K562 (cell line): ENCODE data around the gene TAL1. TPM values are rescaled to one million over a fixed set of nuclear protein-coding genes. Genes with fewer than 3 reads are reported as not detected.

Experiments used
- BRF2 ChIP-seq: IDR thresholded peaks from 3 replicates; pipeline ENCODE4 v1.6.1; 2011; ENCODE audit warnings: borderline replicate concordance, mild to moderate bottlenecking; ENCODE audit not compliant: insufficient read length, insufficient read depth
- CBX3 ChIP-seq, 2 experiments: IDR thresholded peaks; 1 replicate in 1 of 2; 2 replicates in 1 of 2; pipeline ENCODE4 v1.6.1; 2012; ENCODE audit warnings: inconsistent platforms in 2 of 2, low read length in 2 of 2, borderline replicate concordance in 1 of 2, control low read depth in 1 of 2
- CCNT2 ChIP-seq: IDR thresholded peaks from 2 replicates; pipeline ENCODE4 v1.6.1; 2011; ENCODE audit warnings: borderline replicate concordance, low read depth, mild to moderate bottlenecking, moderate library complexity, mixed read lengths, low read length; ENCODE audit not compliant: insufficient read length; ENCODE audit errors: extremely low read depth
- DLX4 ChIP-seq: fragments of 250-450 bp; sonication (Bioruptor Pico); IDR thresholded peaks from 2 replicates; pipeline ENCODE4 v1.6.1; 2021; ENCODE audit warnings: mild to moderate bottlenecking
- FOXM1 ChIP-seq, 2 experiments: fragments of 450-650 bp in 1 of 2; sonication (generic) in 1 of 2; formaldehyde crosslinking in 1 of 2; IDR thresholded peaks; 2 replicates each; pipeline versions ENCODE4 v1.6.1 to v1.9.0; 2017 to 2022; ENCODE audit warnings: low read depth in 2 of 2, mild to moderate bottlenecking in 2 of 2, missing genetic modification reagents in 1 of 2, moderate library complexity in 1 of 2
- ILF3 ChIP-seq: fragments of 450-650 bp; IDR thresholded peaks from 2 replicates; pipeline ENCODE4 v1.6.1; 2018; ENCODE audit warnings: antibody characterized with exemption, mild to moderate bottlenecking, moderate library complexity, borderline replicate concordance
- IRF1 ChIP-seq: sonication (generic); formaldehyde crosslinking; IDR thresholded peaks from 2 replicates; pipeline ENCODE4 v1.8.0; 2022; ENCODE audit warnings: missing genetic modification reagents, mild to moderate bottlenecking, borderline replicate concordance
- KLF16 ChIP-seq: IDR thresholded peaks from 2 replicates; pipeline ENCODE4 v1.6.1; 2016; ENCODE audit warnings: antibody characterized with exemption
- MECOM ChIP-seq: fragments of 250-450 bp; sonication (Bioruptor Pico); IDR thresholded peaks from 2 replicates; pipeline ENCODE4 v1.8.0; 2022; ENCODE audit warnings: inconsistent platforms
- MEIS2 ChIP-seq: fragments of 450-650 bp; IDR thresholded peaks from 2 replicates; pipeline ENCODE4 v1.6.1; 2014; ENCODE audit warnings: mild to moderate bottlenecking; ENCODE audit not compliant: partially characterized antibody
- MIER1 ChIP-seq: fragments of 450-650 bp; IDR thresholded peaks from 2 replicates; pipeline ENCODE4 v1.6.1; 2016; ENCODE audit warnings: antibody characterized with exemption, mild to moderate bottlenecking, low read depth
- NFRKB ChIP-seq: fragments of 450-650 bp; IDR thresholded peaks from 2 replicates; pipeline ENCODE4 v1.6.1; 2016; ENCODE audit warnings: low read depth
- NR4A1 ChIP-seq, 2 experiments: fragments of 250-450 bp in 1 of 2; fragments of 450-650 bp in 1 of 2; sonication (Bioruptor Pico) in 1 of 2; IDR thresholded peaks; 2 replicates each; pipeline versions ENCODE4 v1.4.0 to v1.6.1; 2016 to 2020; ENCODE audit warnings: mild to moderate bottlenecking in 2 of 2, missing compliant biosample characterization in 1 of 2, missing genetic modification characterization in 1 of 2, moderate library complexity in 1 of 2
- RHOXF2B ChIP-seq: fragments of 250-450 bp; sonication (Bioruptor Pico); conservative IDR thresholded peaks from 2 replicates; pipeline ENCODE4 v1.5.1; 2021
- SIX5 ChIP-seq, 2 experiments: IDR thresholded peaks; 2 replicates each; pipeline ENCODE4 v1.6.1; 2011; ENCODE audit warnings: low read length in 2 of 2, borderline replicate concordance in 1 of 2, low read depth in 1 of 2, mild to moderate bottlenecking in 1 of 2, moderate library complexity in 1 of 2; ENCODE audit not compliant: insufficient read depth in 1 of 2
- SMARCB1 ChIP-seq: IDR thresholded peaks from 2 replicates; pipeline ENCODE4 v1.6.1; 2011; ENCODE audit warnings: improper control_type of control experiment, low read depth; ENCODE audit not compliant: insufficient read length
- TGIF2 ChIP-seq: sonication (generic); formaldehyde crosslinking; IDR thresholded peaks from 2 replicates; pipeline ENCODE4 v1.8.1; 2022; ENCODE audit warnings: mild to moderate bottlenecking, missing genetic modification reagents, moderate library complexity
- XRCC3 ChIP-seq: fragments of 450-650 bp; IDR thresholded peaks from 2 replicates; pipeline ENCODE4 v1.6.1; 2017; ENCODE audit warnings: mild to moderate bottlenecking, moderate library complexity
- ZBED1 ChIP-seq: IDR thresholded peaks from 2 replicates; pipeline ENCODE4 v1.6.1; 2014
- ZNF280A ChIP-seq: fragments of 450-650 bp; IDR thresholded peaks from 2 replicates; pipeline ENCODE4 v1.6.1; 2018; ENCODE audit warnings: mild to moderate bottlenecking, low read depth; ENCODE audit not compliant: partially characterized antibody
- ZNF445 ChIP-seq: fragments of 250-450 bp; sonication (Bioruptor Pico); IDR thresholded peaks from 2 replicates; pipeline ENCODE4 v1.4.0; 2020; ENCODE audit warnings: low read depth, mild to moderate bottlenecking, moderate library complexity
- polyA plus RNA-seq, 8 experiments: library from polyadenylated mRNA; depleted of rRNA in 4 of 8; stranded (reverse) in 5 of 8; unstranded in 3 of 8; fragments of >200 nt; fragmentation: Nextera tagmentation in 2 of 8; fragmentation: Illumina TruSeq in 1 of 8; extraction: Ambion mirVana in 2 of 8; extraction: Trizol in 1 of 8; gene quantifications; 2 replicates each; pipeline versions ENCODE4 v1.2.1 to v1.2.3, GENCODE V29; 2011 to 2014; ENCODE audit warnings: inconsistent platforms in 1 of 8, missing spikeins in 1 of 8
- total RNA-seq, 7 experiments: library from RNA; depleted of rRNA in 6 of 7; stranded (reverse); fragments of >200 nt in 6 of 7; fragmentation: Illumina TruSeq in 2 of 7; extraction: Trizol in 2 of 7; gene quantifications; 2 replicates each; pipeline versions ENCODE4 v1.2.1 to v1.2.3, GENCODE V29; 2011 to 2021; ENCODE audit warnings: low replicate concordance in 1 of 7
- TF ChIP-seq, protein P1 (sequence below): conservative IDR thresholded peaks from 2 replicates; pipeline ENCODE4 v1.6.1; 2011; ENCODE audit warnings: low read depth, mild to moderate bottlenecking, low read length; ENCODE audit not compliant: control insufficient read depth

TAL1 gene
- total and polyA plus RNA-seq, 9 of the 15 experiments (the other 6 are each of a cell fraction or from before 2014, with no cell fraction given) = 18.5 to 106 (median 59.7) TPM

- TF ChIP-seq KLF16 = no peak
- no peak for TF ChIP-seq IRF1 (CRISPR knock-in tag)
- TF ChIP-seq RHOXF2B = no peak
- TF ChIP-seq ILF3 = no peak
- TF ChIP-seq NFRKB = peak; percentile 69; the same call in 1 of the 2 replicates
- no peak for TF ChIP-seq MEIS2
- TF ChIP-seq ZBED1 = no peak
- TF ChIP-seq MECOM (CRISPR knock-in tag) = peak; percentile 48; the same call in 1 of the 2 replicates
- no peak for TF ChIP-seq CCNT2
- no peak for TF ChIP-seq DLX4
- TF ChIP-seq CBX3 (IDR thresholded peaks at IDR 0.05; ENCODE audit: borderline replicate concordance in 1 of 2, low read length in 2 of 2) = no peak
- TF ChIP-seq, protein P1, sequence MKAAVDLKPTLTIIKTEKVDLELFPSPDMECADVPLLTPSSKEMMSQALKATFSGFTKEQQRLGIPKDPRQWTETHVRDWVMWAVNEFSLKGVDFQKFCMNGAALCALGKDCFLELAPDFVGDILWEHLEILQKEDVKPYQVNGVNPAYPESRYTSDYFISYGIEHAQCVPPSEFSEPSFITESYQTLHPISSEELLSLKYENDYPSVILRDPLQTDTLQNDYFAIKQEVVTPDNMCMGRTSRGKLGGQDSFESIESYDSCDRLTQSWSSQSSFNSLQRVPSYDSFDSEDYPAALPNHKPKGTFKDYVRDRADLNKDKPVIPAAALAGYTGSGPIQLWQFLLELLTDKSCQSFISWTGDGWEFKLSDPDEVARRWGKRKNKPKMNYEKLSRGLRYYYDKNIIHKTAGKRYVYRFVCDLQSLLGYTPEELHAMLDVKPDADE = no peak
- no peak for TF ChIP-seq NR4A1 (CRISPR knock-in tag; IDR thresholded peaks at IDR 0.05)
- TF ChIP-seq NR4A1 (tag; IDR thresholded peaks at IDR 0.05) = no peak
- TF ChIP-seq FOXM1 (IDR thresholded peaks at IDR 0.05; ENCODE audit: low read depth) = no peak
- TF ChIP-seq FOXM1 (CRISPR knock-in tag; IDR thresholded peaks at IDR 0.05; ENCODE audit: low read depth) = no peak
- TF ChIP-seq ZNF280A = peak; percentile 26
- no peak for TF ChIP-seq ZNF445 (CRISPR knock-in tag)
- TF ChIP-seq SMARCB1 = no peak
- no peak for TF ChIP-seq TGIF2 (CRISPR knock-in tag)
- TF ChIP-seq XRCC3 = no peak
- TF ChIP-seq MIER1 = peak; percentile 48; the same call in 1 of the 2 replicates
- TF ChIP-seq SIX5 (IDR thresholded peaks at IDR 0.05; ENCODE audit: borderline replicate concordance in 1 of 2, insufficient read depth in 1 of 2, low read depth in 1 of 2, low read length in 2 of 2) = no peak
- no peak for TF ChIP-seq BRF2
These were observed 51.4 kb downstream of the TAL1 start (continued) for GRCh38 chr1:47180603-47181094.
